K562 (cell line): ENCODE results near the gene NAT10. TPM values are rescaled to one million over a fixed set of nuclear protein-coding genes. Genes with fewer than 3 reads are reported as not detected.
A peak's percentile ranks its signal among the peaks of the same experiment; 100 is the strongest.

ENCODE experiments used
- BACH1 ChIP-seq: fragments of 200-800 bp; sonication (Bioruptor generic); IDR thresholded peaks from 2 replicates; pipeline ENCODE4 v1.6.1; 2016; ENCODE audit warnings: missing genetic modification characterization, missing compliant biosample characterization
- EP300 ChIP-seq: IDR thresholded peaks from 2 replicates; pipeline ENCODE4 v1.6.1; 2012; ENCODE audit warnings: low read length, improper control_type of control experiment
- JUNB ChIP-seq: fragments of 450-650 bp; formaldehyde crosslinking; conservative IDR thresholded peaks from 2 replicates; pipeline ENCODE4 v1.4.0; 2020; ENCODE audit warnings: mild to moderate bottlenecking
- KDM5B ChIP-seq: fragments of 200-600 bp; sonication (generic); IDR thresholded peaks from 2 replicates; pipeline ENCODE4 v1.6.1; 2012; ENCODE audit warnings: low read depth, mild to moderate bottlenecking, moderate library complexity, low read length, control low read depth, inconsistent platforms; ENCODE audit not compliant: insufficient replicate concordance
- NFIC ChIP-seq: fragments of 450-650 bp; IDR thresholded peaks from 2 replicates; pipeline ENCODE4 v1.6.1; 2017; ENCODE audit warnings: mild to moderate bottlenecking, inconsistent platforms
- NRF1 ChIP-seq, 2 experiments: fragments of 450-650 bp; IDR thresholded peaks in 1 of 2; conservative IDR thresholded peaks in 1 of 2; 2 replicates each; pipeline ENCODE4 v1.6.1; 2014; ENCODE audit warnings: mild to moderate bottlenecking in 2 of 2
- SMC3 ChIP-seq: conservative IDR thresholded peaks from 2 replicates; pipeline ENCODE4 v1.6.1; 2011; ENCODE audit warnings: low read depth, low read length, improper control_type of control experiment; ENCODE audit not compliant: insufficient read depth
- ZEB2 ChIP-seq: fragments of 450-650 bp; IDR thresholded peaks from 2 replicates; pipeline ENCODE4 v1.6.1; 2016
- ZNF778 ChIP-seq: fragments of 450-650 bp; formaldehyde crosslinking; IDR thresholded peaks from 2 replicates; pipeline ENCODE4 v1.4.0; 2020; ENCODE audit warnings: mild to moderate bottlenecking, moderate library complexity
- polyA plus RNA-seq, 8 experiments: library from polyadenylated mRNA; depleted of rRNA in 4 of 8; stranded (reverse) in 5 of 8; unstranded in 3 of 8; fragments of >200 nt; fragmentation: Nextera tagmentation in 2 of 8; fragmentation: Illumina TruSeq in 1 of 8; extraction: Ambion mirVana in 2 of 8; extraction: Trizol in 1 of 8; gene quantifications; 2 replicates each; pipeline versions ENCODE4 v1.2.1 to v1.2.3, GENCODE V29; 2011 to 2014; ENCODE audit warnings: inconsistent platforms in 1 of 8, missing spikeins in 1 of 8
- total RNA-seq, 7 experiments: library from RNA; depleted of rRNA in 6 of 7; stranded (reverse); fragments of >200 nt in 6 of 7; fragmentation: Illumina TruSeq in 2 of 7; extraction: Trizol in 2 of 7; gene quantifications; 2 replicates each; pipeline versions ENCODE4 v1.2.1 to v1.2.3, GENCODE V29; 2011 to 2021; ENCODE audit warnings: low replicate concordance in 1 of 7
- TF ChIP-seq, protein P1 (sequence below): fragments of 450-650 bp; IDR thresholded peaks from 2 replicates; pipeline ENCODE4 v1.6.1; 2016; ENCODE audit warnings: mild to moderate bottlenecking, moderate library complexity
- TF ChIP-seq, protein P2 (sequence below): sonication (generic); formaldehyde crosslinking; IDR thresholded peaks from 2 replicates; pipeline ENCODE4 v1.9.0; 2022; ENCODE audit warnings: mild to moderate bottlenecking, missing genetic modification reagents
- TF ChIP-seq, protein P3 (sequence below): IDR thresholded peaks from 2 replicates; pipeline ENCODE4 v1.6.1; 2011; ENCODE audit not compliant: insufficient read length; ENCODE audit errors: extremely low read depth
- TF ChIP-seq, protein P4 (sequence below): fragments of 250-450 bp; sonication (Bioruptor Pico); IDR thresholded peaks from 2 replicates; pipeline ENCODE4 v1.5.0; 2020; ENCODE audit warnings: mild to moderate bottlenecking

NAT10 gene
- total and polyA plus RNA-seq, 9 of the 15 experiments (the other 6 are each of a cell fraction or from before 2014, with no cell fraction given): 55.4 to 125 (median 86.3) TPM

DNA sequence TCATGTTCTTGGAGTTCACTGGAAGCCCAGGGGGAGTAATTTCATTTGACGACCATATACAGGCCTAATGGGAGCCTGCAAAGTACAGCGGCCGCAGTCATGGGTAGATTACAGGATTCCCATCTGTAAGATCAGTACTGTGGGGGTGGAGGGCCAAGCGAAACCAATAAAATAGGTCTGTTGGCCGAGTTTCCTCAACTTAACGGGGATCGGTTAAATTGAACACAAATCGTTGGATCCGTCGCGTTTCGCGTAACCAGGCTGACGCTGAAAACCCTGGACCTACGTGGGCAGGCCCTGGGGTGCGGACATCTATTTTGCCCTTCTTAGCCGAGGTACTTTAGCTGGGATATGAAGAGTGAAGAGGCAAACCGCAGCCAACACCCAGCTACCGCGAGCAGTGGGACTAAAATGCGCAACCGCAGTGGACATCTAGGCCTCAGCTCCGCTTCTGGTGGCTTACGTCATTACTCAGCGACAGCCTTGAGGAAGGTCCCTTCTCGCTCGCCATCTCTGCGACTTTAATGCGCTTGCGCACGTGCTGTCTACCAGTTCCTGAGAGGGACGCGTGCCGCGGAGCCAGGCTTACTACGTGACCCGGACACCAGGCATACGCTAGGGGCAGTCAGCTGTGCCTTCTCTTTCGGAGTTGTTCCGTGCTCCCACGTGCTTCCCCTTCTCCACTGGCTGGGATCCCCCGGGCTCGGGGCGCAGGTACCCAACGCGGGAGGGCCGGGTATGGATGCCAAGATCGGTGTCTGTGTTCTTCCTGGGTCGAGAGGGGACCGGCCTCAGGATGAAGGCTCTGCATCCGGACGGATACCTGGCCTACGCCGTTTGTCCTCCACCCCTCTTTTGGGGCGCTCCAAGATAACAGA lies at the start of gene NAT10 (continued):
- TF ChIP-seq, protein P1, sequence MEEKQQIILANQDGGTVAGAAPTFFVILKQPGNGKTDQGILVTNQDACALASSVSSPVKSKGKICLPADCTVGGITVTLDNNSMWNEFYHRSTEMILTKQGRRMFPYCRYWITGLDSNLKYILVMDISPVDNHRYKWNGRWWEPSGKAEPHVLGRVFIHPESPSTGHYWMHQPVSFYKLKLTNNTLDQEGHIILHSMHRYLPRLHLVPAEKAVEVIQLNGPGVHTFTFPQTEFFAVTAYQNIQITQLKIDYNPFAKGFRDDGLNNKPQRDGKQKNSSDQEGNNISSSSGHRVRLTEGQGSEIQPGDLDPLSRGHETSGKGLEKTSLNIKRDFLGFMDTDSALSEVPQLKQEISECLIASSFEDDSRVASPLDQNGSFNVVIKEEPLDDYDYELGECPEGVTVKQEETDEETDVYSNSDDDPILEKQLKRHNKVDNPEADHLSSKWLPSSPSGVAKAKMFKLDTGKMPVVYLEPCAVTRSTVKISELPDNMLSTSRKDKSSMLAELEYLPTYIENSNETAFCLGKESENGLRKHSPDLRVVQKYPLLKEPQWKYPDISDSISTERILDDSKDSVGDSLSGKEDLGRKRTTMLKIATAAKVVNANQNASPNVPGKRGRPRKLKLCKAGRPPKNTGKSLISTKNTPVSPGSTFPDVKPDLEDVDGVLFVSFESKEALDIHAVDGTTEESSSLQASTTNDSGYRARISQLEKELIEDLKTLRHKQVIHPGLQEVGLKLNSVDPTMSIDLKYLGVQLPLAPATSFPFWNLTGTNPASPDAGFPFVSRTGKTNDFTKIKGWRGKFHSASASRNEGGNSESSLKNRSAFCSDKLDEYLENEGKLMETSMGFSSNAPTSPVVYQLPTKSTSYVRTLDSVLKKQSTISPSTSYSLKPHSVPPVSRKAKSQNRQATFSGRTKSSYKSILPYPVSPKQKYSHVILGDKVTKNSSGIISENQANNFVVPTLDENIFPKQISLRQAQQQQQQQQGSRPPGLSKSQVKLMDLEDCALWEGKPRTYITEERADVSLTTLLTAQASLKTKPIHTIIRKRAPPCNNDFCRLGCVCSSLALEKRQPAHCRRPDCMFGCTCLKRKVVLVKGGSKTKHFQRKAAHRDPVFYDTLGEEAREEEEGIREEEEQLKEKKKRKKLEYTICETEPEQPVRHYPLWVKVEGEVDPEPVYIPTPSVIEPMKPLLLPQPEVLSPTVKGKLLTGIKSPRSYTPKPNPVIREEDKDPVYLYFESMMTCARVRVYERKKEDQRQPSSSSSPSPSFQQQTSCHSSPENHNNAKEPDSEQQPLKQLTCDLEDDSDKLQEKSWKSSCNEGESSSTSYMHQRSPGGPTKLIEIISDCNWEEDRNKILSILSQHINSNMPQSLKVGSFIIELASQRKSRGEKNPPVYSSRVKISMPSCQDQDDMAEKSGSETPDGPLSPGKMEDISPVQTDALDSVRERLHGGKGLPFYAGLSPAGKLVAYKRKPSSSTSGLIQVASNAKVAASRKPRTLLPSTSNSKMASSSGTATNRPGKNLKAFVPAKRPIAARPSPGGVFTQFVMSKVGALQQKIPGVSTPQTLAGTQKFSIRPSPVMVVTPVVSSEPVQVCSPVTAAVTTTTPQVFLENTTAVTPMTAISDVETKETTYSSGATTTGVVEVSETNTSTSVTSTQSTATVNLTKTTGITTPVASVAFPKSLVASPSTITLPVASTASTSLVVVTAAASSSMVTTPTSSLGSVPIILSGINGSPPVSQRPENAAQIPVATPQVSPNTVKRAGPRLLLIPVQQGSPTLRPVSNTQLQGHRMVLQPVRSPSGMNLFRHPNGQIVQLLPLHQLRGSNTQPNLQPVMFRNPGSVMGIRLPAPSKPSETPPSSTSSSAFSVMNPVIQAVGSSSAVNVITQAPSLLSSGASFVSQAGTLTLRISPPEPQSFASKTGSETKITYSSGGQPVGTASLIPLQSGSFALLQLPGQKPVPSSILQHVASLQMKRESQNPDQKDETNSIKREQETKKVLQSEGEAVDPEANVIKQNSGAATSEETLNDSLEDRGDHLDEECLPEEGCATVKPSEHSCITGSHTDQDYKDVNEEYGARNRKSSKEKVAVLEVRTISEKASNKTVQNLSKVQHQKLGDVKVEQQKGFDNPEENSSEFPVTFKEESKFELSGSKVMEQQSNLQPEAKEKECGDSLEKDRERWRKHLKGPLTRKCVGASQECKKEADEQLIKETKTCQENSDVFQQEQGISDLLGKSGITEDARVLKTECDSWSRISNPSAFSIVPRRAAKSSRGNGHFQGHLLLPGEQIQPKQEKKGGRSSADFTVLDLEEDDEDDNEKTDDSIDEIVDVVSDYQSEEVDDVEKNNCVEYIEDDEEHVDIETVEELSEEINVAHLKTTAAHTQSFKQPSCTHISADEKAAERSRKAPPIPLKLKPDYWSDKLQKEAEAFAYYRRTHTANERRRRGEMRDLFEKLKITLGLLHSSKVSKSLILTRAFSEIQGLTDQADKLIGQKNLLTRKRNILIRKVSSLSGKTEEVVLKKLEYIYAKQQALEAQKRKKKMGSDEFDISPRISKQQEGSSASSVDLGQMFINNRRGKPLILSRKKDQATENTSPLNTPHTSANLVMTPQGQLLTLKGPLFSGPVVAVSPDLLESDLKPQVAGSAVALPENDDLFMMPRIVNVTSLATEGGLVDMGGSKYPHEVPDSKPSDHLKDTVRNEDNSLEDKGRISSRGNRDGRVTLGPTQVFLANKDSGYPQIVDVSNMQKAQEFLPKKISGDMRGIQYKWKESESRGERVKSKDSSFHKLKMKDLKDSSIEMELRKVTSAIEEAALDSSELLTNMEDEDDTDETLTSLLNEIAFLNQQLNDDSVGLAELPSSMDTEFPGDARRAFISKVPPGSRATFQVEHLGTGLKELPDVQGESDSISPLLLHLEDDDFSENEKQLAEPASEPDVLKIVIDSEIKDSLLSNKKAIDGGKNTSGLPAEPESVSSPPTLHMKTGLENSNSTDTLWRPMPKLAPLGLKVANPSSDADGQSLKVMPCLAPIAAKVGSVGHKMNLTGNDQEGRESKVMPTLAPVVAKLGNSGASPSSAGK: peak; percentile 85
- no peak for TF ChIP-seq ZNF778 (CRISPR knock-in tag)
- TF ChIP-seq, protein P2, sequence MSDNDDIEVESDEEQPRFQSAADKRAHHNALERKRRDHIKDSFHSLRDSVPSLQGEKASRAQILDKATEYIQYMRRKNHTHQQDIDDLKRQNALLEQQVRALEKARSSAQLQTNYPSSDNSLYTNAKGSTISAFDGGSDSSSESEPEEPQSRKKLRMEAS: peak; percentile 100
- TF ChIP-seq, protein P3, sequence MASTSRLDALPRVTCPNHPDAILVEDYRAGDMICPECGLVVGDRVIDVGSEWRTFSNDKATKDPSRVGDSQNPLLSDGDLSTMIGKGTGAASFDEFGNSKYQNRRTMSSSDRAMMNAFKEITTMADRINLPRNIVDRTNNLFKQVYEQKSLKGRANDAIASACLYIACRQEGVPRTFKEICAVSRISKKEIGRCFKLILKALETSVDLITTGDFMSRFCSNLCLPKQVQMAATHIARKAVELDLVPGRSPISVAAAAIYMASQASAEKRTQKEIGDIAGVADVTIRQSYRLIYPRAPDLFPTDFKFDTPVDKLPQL: peak; percentile 77
- peak; percentile 23; the same call in 1 of the 2 replicates for TF ChIP-seq NFIC
- TF ChIP-seq, protein P4, sequence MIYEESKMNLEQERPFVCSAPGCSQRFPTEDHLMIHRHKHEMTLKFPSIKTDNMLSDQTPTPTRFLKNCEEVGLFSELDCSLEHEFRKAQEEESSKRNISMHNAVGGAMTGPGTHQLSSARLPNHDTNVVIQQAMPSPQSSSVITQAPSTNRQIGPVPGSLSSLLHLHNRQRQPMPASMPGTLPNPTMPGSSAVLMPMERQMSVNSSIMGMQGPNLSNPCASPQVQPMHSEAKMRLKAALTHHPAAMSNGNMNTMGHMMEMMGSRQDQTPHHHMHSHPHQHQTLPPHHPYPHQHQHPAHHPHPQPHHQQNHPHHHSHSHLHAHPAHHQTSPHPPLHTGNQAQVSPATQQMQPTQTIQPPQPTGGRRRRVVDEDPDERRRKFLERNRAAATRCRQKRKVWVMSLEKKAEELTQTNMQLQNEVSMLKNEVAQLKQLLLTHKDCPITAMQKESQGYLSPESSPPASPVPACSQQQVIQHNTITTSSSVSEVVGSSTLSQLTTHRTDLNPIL (CRISPR knock-in tag): 0 out of 2 replicates have a peak, but pooled peaks have one; percentile 68
- peak; percentile 18; the same call in 1 of the 2 replicates for TF ChIP-seq JUNB (CRISPR knock-in tag)
- TF ChIP-seq SMC3: no peak
- 0 out of 2 replicates have a peak, but pooled peaks have one; percentile 70 for TF ChIP-seq BACH1 (tag)
- peak; percentile 96 to 97 for TF ChIP-seq NRF1 (conservative IDR thresholded peaks at IDR 0.05 in 1 of 2, IDR thresholded peaks at IDR 0.05 in 1 of 2)
- no peak for TF ChIP-seq ZEB2
- no peak; the same call in 1 of the 2 replicates for TF ChIP-seq EP300
- peak; percentile 84 for TF ChIP-seq KDM5B
